ENCODE measurements around the gene UGT1A8.

DNA sequence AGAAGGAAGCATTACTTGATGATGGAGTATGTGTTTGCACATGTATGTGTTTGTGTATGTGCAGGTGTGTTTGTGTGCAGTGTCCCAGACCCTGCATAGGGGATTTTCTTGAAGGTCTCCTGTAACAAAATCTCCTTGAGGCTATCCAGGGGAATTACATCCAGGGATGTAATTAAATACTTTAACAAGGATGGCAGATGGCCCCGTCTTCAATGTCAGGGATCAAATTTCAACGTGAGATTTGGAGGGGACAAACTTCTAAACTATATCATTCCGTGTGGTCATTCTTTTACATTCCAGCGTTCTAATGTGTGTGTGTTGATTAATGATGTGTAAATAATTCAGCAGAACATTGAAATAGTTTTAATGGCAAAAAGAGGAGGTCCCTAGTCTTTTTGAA lies 57.6 kb downstream of the UGT1A8 start:
- TF ChIP-seq FOXK2 (IDR thresholded peaks at IDR 0.05) (no peak), BHLHE40 (IDR thresholded peaks at IDR 0.05; ENCODE audit: borderline replicate concordance) (no peak), LEF1 (IDR thresholded peaks at IDR 0.05; ENCODE audit: borderline replicate concordance) (no peak), FOXA1 (IDR thresholded peaks at IDR 0.05) (no peak), SUZ12 (IDR thresholded peaks at IDR 0.05) (no peak), ZNF384 (IDR thresholded peaks at IDR 0.05) (no peak), SP1 (IDR thresholded peaks at IDR 0.05) (no peak), ELF4 (IDR thresholded peaks at IDR 0.05) (no peak), ARNT (IDR thresholded peaks at IDR 0.05) (no peak), FOXM1 (IDR thresholded peaks at IDR 0.05; ENCODE audit: borderline replicate concordance) (no peak)
